ENCODE data around the gene ABHD14A. TPM values are rescaled to one million over a fixed set of nuclear protein-coding genes. Genes with fewer than 3 reads are reported as not detected.

ABHD14A gene
- total and polyA plus RNA-seq, 2 donors (not counting 1 experiment from before 2014, with no cell fraction given), result 5.1 to 10.2 TPM

DNA sequence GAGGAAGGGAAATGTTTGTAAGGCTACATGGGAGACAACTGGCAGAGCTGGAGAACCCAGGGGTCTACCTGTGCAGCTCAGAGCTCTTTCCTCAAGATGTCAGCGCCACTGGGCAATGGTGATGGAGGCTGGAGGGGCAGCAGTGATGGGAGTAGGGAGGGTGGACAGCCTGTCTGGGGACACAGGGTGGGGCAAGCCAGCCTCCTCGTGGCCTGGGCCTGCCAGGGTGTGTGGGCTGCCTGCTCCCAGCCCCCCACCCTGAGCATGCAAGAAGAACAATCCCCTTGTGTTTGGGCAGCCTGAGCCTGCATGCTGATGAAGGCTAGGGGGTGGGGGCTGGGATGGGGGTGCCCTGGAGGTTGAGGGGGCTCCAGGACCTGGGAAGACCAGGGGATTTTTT, 8.8 kb upstream of the ABHD14A start:
- Histone ChIP-seq H3K4me2 (ENCODE audit: extremely low read depth, insufficient read depth, low read length) (peak overlapping the region; percentile 83), H3K27me3 (ENCODE audit: control insufficient read depth, insufficient read depth, low read length) (no peaks in the 10 kb centered on the region), H4K20me1 (ENCODE audit: control insufficient read depth, extremely low read depth, insufficient read depth, low read length) (no peaks in the 10 kb centered on the region), H3K9me3 (ENCODE audit: control insufficient read depth, insufficient read depth, low read depth, low read length) (no peaks in the 10 kb centered on the region), H3K4me1 (ENCODE audit: control insufficient read depth, extremely low read depth, insufficient read depth, low read length) (peaks cover 8% of the 10 kb centered on the region), H3K4me3 (replicated peaks in 1 of 4; ENCODE audit: control extremely low read depth in 1 of 4, insufficient read depth in 1 of 4, low read depth in 3 of 4, low read length in 4 of 4) (peak overlapping the region in 1 of 4 experiments; percentile 66), H3K79me2 (ENCODE audit: control insufficient read depth, insufficient read depth, low read length) (peaks cover 14% of the 10 kb centered on the region), H3K36me3 (ENCODE audit: control insufficient read depth, insufficient read depth, low read length) (peaks cover 2% of the 10 kb centered on the region), H3K9ac (ENCODE audit: insufficient read depth, low read length) (no peak overlapping the region), H2AFZ (ENCODE audit: low read length) (no peak overlapping the region), H3K27ac (ENCODE audit: insufficient read depth, low read length) (no peak overlapping the region)
- DNase-seq (ENCODE audit: low read depth in 2 of 2), result no peak
- no peak for TF ChIP-seq EZH2 (IDR thresholded peaks at IDR 0.05; ENCODE audit: low read length, missing control alignments)
- TF ChIP-seq, protein P1, sequence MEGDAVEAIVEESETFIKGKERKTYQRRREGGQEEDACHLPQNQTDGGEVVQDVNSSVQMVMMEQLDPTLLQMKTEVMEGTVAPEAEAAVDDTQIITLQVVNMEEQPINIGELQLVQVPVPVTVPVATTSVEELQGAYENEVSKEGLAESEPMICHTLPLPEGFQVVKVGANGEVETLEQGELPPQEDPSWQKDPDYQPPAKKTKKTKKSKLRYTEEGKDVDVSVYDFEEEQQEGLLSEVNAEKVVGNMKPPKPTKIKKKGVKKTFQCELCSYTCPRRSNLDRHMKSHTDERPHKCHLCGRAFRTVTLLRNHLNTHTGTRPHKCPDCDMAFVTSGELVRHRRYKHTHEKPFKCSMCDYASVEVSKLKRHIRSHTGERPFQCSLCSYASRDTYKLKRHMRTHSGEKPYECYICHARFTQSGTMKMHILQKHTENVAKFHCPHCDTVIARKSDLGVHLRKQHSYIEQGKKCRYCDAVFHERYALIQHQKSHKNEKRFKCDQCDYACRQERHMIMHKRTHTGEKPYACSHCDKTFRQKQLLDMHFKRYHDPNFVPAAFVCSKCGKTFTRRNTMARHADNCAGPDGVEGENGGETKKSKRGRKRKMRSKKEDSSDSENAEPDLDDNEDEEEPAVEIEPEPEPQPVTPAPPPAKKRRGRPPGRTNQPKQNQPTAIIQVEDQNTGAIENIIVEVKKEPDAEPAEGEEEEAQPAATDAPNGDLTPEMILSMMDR (conservative IDR thresholded peaks at IDR 0.05 in 1 of 2, IDR thresholded peaks at IDR 0.05 in 1 of 2; ENCODE audit: low read depth in 1 of 2, low read length in 2 of 2), result no peak

DNA sequence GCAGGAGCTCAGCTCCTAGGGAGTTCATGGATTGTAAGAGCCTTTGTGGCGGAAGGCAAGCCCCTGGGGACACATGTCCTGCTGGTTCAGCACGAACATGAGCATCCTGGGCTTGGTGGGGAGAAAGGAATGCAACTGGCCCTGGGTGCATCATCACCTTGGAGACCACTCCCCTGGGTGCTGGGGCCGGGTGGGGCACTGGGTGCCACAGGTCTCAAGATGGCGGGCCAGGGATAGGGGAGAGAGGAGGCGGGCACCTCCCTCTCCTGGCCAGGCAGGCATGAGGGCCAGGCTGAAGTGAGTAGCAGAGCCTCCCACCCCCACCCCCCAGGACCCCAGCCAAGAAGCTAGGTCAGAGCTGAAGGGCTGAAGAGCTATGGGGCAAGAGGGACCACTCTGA, 8.4 kb upstream of the ABHD14A start:
- TF ChIP-seq, protein P1 (conservative IDR thresholded peaks at IDR 0.05 in 1 of 2, IDR thresholded peaks at IDR 0.05 in 1 of 2; ENCODE audit: low read depth in 1 of 2, low read length in 2 of 2), result no peak
- no peak for TF ChIP-seq EZH2 (IDR thresholded peaks at IDR 0.05; ENCODE audit: low read length, missing control alignments)
- H3K27ac ChIP-seq (ENCODE audit: insufficient read depth, low read length), result peak overlapping the region; percentile 37
- peaks cover 14% of the 10 kb centered on the region for H3K79me2 ChIP-seq (ENCODE audit: control insufficient read depth, insufficient read depth, low read length)
- H3K9ac ChIP-seq (ENCODE audit: insufficient read depth, low read length), result peak overlapping the region; percentile 67
- peak overlapping the region; percentile 83 for H3K4me2 ChIP-seq (ENCODE audit: extremely low read depth, insufficient read depth, low read length)
- H3K4me1 ChIP-seq (ENCODE audit: control insufficient read depth, extremely low read depth, insufficient read depth, low read length), result peaks cover 8% of the 10 kb centered on the region
- no peak overlapping the region for H2AFZ ChIP-seq (ENCODE audit: low read length)
- peaks cover 2% of the 10 kb centered on the region for H3K36me3 ChIP-seq (ENCODE audit: control insufficient read depth, insufficient read depth, low read length)
- peak overlapping the region; percentile 46 to 82 (median 62) for H3K4me3 ChIP-seq (replicated peaks in 1 of 4; ENCODE audit: control extremely low read depth in 1 of 4, insufficient read depth in 1 of 4, low read depth in 3 of 4, low read length in 4 of 4)
- no peaks in the 10 kb centered on the region for H3K9me3 ChIP-seq (ENCODE audit: control insufficient read depth, insufficient read depth, low read depth, low read length)
- H3K27me3 ChIP-seq (ENCODE audit: control insufficient read depth, insufficient read depth, low read length), result no peaks in the 10 kb centered on the region
- no peak for DNase-seq (ENCODE audit: low read depth in 2 of 2)
- no peaks in the 10 kb centered on the region for H4K20me1 ChIP-seq (ENCODE audit: control insufficient read depth, extremely low read depth, insufficient read depth, low read length)

DNA sequence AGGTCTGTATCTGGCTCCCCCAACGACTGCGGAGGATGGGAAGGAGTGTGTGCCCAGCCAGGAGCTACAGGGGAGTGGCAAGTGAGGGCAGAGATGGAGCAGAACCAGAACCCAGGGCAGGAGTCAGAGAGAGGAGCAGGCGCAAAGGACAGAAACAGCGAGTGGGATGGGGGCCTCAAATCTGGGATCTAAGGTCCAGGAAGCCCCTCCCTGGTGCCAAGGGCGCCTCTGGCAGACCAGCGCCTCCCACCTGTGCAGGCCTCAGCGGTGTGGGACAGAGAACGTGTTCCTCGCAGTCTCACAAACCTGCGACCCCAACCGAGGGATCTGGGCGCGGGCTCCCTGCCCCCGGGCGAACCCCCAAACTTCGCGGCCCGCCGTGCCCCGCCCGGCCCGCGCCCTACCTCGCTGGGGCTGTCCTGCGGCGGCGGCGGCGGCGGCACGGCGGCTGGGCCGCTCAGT, 7.9 kb upstream of the ABHD14A start:
- no peak overlapping the region for H2AFZ ChIP-seq (ENCODE audit: low read length)
- H3K27me3 ChIP-seq (ENCODE audit: control insufficient read depth, insufficient read depth, low read length), result no peaks in the 10 kb centered on the region
- peaks cover 3% of the 10 kb centered on the region for H3K36me3 ChIP-seq (ENCODE audit: control insufficient read depth, insufficient read depth, low read length)
- H3K4me1 ChIP-seq (ENCODE audit: control insufficient read depth, extremely low read depth, insufficient read depth, low read length), result peaks cover 8% of the 10 kb centered on the region
- no peak for TF ChIP-seq EZH2 (IDR thresholded peaks at IDR 0.05; ENCODE audit: low read length, missing control alignments)
- TF ChIP-seq, protein P1 (conservative IDR thresholded peaks at IDR 0.05 in 1 of 2, IDR thresholded peaks at IDR 0.05 in 1 of 2; ENCODE audit: low read depth in 1 of 2, low read length in 2 of 2), result no peak
- H3K4me3 ChIP-seq (replicated peaks in 1 of 4; ENCODE audit: control extremely low read depth in 1 of 4, insufficient read depth in 1 of 4, low read depth in 3 of 4, low read length in 4 of 4), result peak overlapping the region; percentile 46 to 82 (median 62)
- no peaks in the 10 kb centered on the region for H3K9me3 ChIP-seq (ENCODE audit: control insufficient read depth, insufficient read depth, low read depth, low read length)
- no peaks in the 10 kb centered on the region for H4K20me1 ChIP-seq (ENCODE audit: control insufficient read depth, extremely low read depth, insufficient read depth, low read length)
- H3K27ac ChIP-seq (ENCODE audit: insufficient read depth, low read length), result peak overlapping the region; percentile 37
- DNase-seq (ENCODE audit: low read depth in 2 of 2), result no peak
- peak overlapping the region; percentile 67 for H3K9ac ChIP-seq (ENCODE audit: insufficient read depth, low read length)
- peak overlapping the region; percentile 83 for H3K4me2 ChIP-seq (ENCODE audit: extremely low read depth, insufficient read depth, low read length)
- H3K79me2 ChIP-seq (ENCODE audit: control insufficient read depth, insufficient read depth, low read length), result peaks cover 14% of the 10 kb centered on the region

Measured in fibroblast of lung (primary cell).